SHP77 (cell line): ENCODE measurements around the gene ZNF541.

Experiments used
- DNase-seq, 2 experiments: peaks; one replicate each; lab custom pipeline; 2025; lab: John Stamatoyannopoulos, UW

The ZNF541 gene

DNA sequence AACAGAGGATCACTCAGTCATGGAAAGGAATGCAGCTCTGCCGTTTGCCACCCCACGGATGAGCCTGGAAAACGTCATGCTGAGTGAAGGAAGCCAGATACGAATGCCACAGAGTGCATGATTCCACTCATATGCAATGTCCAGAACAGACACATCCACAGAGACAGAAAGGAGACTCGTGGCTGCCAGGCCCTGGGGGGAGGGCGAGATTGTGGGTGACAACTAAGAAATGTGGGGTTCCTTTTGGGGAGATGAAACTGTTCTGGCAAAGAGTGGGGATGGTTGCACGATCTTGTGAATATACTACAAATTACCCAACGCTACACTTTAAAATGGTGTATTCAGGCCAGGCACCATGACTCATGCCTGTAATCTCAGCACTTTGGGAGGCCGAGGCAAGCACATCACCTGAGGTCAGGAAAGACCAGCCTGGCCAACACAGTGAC is 30.9 kb downstream of the ZNF541 start:
- no peak for DNase-seq

GRCh38 chr19:47541518-47541917 is 31.4 kb downstream of the ZNF541 start:
- DNase-seq = no peak

DNA sequence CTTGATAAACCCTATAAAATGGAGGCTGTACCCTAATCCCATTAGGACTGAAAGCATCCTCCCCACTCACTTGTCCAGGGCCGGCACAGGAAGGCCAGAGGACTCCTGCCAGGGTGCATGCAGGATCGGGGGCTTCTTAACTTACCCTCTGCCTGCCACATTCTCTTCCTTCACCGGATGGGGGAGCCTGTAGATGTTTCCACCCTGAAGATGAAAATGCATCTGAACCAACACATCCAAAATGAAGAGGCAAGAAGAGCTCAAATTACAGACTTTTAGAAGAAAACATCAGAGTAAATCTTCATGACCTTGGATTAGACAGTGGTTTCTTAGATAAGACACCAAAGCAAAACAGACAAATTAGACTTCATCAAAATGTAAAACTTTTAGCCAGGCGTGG is 32.2 kb downstream of the ZNF541 start:
- no peak for DNase-seq

DNA sequence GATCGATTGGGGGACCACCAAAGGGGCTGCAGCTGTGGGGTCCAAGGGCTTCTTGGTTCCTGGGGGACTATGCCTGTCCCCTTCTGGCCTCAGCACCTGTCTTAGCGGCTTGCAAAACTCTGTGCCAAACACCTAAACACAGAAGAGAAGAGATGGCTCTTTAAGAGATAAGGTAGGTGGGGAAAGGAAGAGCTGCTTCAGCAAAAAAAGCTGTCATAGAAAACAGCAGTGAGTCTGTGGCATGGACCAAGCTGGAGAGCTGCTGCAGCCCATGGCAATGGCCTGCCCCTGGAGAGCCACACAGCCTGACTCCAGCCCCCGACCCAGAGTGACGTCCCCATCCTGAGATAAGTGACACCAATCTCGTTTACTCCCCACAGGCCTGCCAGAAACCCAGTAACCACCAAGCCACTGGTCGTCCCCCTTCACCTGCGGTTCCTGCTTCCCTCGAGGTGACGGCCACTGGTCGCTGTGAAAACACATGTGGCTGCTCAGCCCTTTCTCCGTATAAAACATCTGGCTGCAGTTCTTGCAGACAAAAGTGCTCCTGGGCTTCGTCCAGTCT is 33.1 kb downstream of the ZNF541 start:
- no peak for DNase-seq

- no peak for DNase-seq
Observed at GRCh38 chr19:47538812-47539211, 34.1 kb downstream of the ZNF541 start.

GRCh38 chr19:47537493-47537892 is 35.5 kb downstream of the ZNF541 start:
- no peak for DNase-seq

GRCh38 chr19:47534628-47535027 is 38.3 kb downstream of the ZNF541 start:
- DNase-seq = no peak

DNA sequence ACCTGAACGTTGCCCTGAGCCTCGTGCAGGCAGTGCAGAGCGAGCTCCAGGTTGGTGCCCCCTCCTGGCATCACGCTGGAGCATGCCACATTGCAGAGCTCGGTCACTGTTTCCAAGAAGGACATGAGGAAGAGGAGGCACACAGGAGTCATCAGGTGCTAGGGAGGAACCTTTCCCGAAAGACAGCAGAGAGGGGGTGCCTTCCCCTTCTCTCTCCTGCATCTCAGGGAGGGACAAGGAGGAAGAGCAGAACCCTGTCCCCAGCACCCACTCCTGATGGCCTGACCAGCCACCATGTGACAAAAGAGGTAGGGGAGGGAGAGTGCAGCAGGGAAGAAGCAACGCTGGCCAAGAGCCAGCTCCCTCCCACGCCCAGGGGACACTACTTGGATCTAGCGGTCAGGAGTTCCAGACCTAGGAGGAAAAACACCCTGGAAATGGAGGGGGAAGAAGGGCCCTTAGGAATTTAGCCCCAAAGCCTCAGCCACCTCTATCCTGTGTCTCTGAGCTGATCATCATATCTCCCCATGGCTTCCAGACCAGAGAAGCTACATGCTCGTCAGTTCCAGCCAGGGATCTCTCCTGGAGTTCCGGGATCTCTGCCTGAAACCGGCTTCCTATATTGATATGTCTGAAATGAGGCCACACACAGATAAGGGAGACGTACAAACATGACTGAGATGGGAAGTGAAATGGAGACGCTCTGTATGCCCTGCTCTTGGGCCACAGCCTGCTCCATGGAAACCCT is 41.1 kb downstream of the ZNF541 start:
- DNase-seq = no peak

DNA sequence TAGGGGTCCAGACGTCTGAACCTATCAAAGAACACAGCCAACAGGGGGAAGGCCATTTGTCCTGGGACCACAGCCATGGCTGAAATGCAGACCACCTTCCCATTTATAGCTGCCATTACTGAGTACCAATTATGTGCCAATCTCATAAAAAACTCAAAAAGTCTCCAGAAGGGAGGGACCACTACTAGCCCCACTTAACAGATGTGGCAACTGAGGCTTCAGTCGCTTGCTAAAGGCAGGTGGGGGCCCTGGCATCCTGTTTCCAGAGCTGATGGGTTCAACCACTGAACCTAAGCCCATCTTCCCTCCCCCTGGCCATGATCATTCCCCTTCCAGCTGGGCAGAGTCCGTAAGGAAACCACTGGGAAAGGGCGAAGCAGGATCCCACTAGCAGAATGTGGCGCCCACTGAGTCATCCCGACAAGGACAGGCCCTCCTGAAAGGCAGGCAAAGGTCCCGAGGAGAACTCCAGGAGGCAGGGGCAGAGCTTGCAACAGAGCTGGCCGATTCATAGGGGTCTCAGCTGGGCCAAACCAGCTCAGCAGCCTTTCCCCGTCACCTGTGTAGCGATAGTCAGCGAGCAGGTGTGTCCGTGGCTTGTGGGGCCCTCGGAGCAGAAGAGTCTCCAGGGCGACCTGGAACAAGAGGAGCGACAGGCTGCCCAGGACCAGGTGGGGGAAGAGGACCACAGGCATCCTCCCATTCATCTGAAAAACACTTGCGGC is 43.8 kb downstream of the ZNF541 start:
- DNase-seq = no peak

DNA sequence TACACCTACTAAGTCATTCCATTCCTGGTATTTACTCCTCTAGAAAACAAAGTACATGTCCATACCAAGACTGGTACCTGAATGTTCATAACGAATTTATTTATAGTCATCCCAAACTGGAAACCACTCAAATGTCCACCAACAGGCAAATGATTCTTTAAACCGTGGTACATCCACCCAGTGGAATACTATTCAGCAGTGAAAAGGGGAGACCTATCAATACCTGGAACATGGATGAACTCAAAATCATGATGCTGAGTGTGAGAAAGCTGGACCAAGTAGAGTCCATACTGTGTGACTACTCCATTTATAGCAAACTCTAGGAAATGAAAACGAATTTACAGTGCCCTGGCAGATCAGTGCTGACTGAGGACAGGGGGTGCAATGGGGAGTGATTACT is 46.1 kb downstream of the ZNF541 start:
- no peak for DNase-seq

GRCh38 chr19:47523473-47523872 is 49.5 kb downstream of the ZNF541 start:
- peak in 1 of 2 experiments; percentile 16 for DNase-seq
